ENCODE results near the gene OR5J2.
"Not testable (repeated sequence)": the region's sequence is repeated elsewhere in the genome, so short reads cannot be mapped to it uniquely, and the experiment has no call there.

The OR5J2 gene

GRCh38 chr11:56176318-56176717 is at the start of gene OR5J2:
Gene OR5J2, plus strand, starts transcription at chr11:56176618. Its CDS starts 0 bp downstream, at chr11:56176618.
- H3K9me3 Mint-ChIP-seq, result peaks cover 12% of the 10 kb centered on the region
- no peak within 1 kb of the TSS for H3K27ac Mint-ChIP-seq (ENCODE audit: low read depth)
- DNase-seq (ENCODE audit: low spot score in 2 of 2) (no peak), ATAC-seq (replicated peaks; ENCODE audit: extremely low read depth, poor library complexity, severe bottlenecking) (no peak)
- no peak within 1 kb of the TSS for H3K4me3 Mint-ChIP-seq
- no peaks in the 10 kb centered on the region for H3K36me3 Mint-ChIP-seq (ENCODE audit: insufficient read depth)
- no peaks in the 10 kb centered on the region for H3K4me1 Mint-ChIP-seq
- no peaks in the 10 kb centered on the region for H3K27me3 Mint-ChIP-seq

- DNase-seq (ENCODE audit: low spot score in 2 of 2) (no peak), ATAC-seq (replicated peaks; ENCODE audit: extremely low read depth, poor library complexity, severe bottlenecking) (no peak)
- no peaks in the 10 kb centered on the region for H3K4me1 Mint-ChIP-seq
- H3K9me3 Mint-ChIP-seq, result peaks cover 24% of the 10 kb centered on the region
- no peak within 1 kb of the TSS for H3K27ac Mint-ChIP-seq (ENCODE audit: low read depth)
- no peaks in the 10 kb centered on the region for H3K27me3 Mint-ChIP-seq
- no peaks in the 10 kb centered on the region for H3K36me3 Mint-ChIP-seq (ENCODE audit: insufficient read depth)
- H3K4me3 Mint-ChIP-seq, result no peak within 1 kb of the TSS
These were observed 36.2 kb upstream of the OR5J2 start, which contains the start of gene OR8J3 for GRCh38 chr11:56140151-56140661. Gene OR8J3, minus strand, starts transcription at chr11:56140201. Its CDS starts 2,483 bp downstream, at chr11:56137718.

GRCh38 chr11:56143681-56144080 is 32.7 kb upstream of the OR5J2 start:
- H3K27ac Mint-ChIP-seq (ENCODE audit: low read depth); H3K27me3 Mint-ChIP-seq; DNase-seq (ENCODE audit: low spot score in 2 of 2); H3K4me1 Mint-ChIP-seq; H3K4me3 Mint-ChIP-seq; ATAC-seq (replicated peaks; ENCODE audit: extremely low read depth, poor library complexity, severe bottlenecking); H3K36me3 Mint-ChIP-seq (ENCODE audit: insufficient read depth): not testable (repeated sequence)
- H3K9me3 Mint-ChIP-seq, result peaks cover 14% of the 10 kb centered on the region

- Mint-ChIP-seq H3K4me1 (no peaks in the 10 kb centered on the region), H3K36me3 (ENCODE audit: insufficient read depth) (no peaks in the 10 kb centered on the region), H3K27me3 (no peaks in the 10 kb centered on the region), H3K4me3 (no peak overlapping the region), H3K9me3 (peaks cover 19% of the 10 kb centered on the region), H3K27ac (ENCODE audit: low read depth) (no peak overlapping the region)
- ATAC-seq (replicated peaks; ENCODE audit: extremely low read depth, poor library complexity, severe bottlenecking), result no peak
- DNase-seq (ENCODE audit: low spot score in 2 of 2), result no peak
These were observed 25.0 kb upstream of the OR5J2 start for GRCh38 chr11:56151376-56151775.

GRCh38 chr11:56152333-56152732 is 24.1 kb upstream of the OR5J2 start:
- DNase-seq (ENCODE audit: low spot score in 2 of 2) (no peak), ATAC-seq (replicated peaks; ENCODE audit: extremely low read depth, poor library complexity, severe bottlenecking) (no peak)
- H3K27ac Mint-ChIP-seq (ENCODE audit: low read depth), result no peak overlapping the region
- H3K4me1 Mint-ChIP-seq, result no peaks in the 10 kb centered on the region
- no peaks in the 10 kb centered on the region for H3K36me3 Mint-ChIP-seq (ENCODE audit: insufficient read depth)
- H3K27me3 Mint-ChIP-seq, result no peaks in the 10 kb centered on the region
- peaks cover 26% of the 10 kb centered on the region for H3K9me3 Mint-ChIP-seq
- H3K4me3 Mint-ChIP-seq, result no peak overlapping the region

- no peaks in the 10 kb centered on the region for H3K27me3 Mint-ChIP-seq
- ATAC-seq (replicated peaks; ENCODE audit: extremely low read depth, poor library complexity, severe bottlenecking), result no peak
- H3K36me3 Mint-ChIP-seq (ENCODE audit: insufficient read depth), result no peaks in the 10 kb centered on the region
- H3K9me3 Mint-ChIP-seq, result peaks cover 22% of the 10 kb centered on the region
- H3K27ac Mint-ChIP-seq (ENCODE audit: low read depth), result no peak within 1 kb of the TSS
- no peaks in the 10 kb centered on the region for H3K4me1 Mint-ChIP-seq
- no peak within 1 kb of the TSS for H3K4me3 Mint-ChIP-seq
- no peak for DNase-seq (ENCODE audit: low spot score in 2 of 2)
These were observed 16.2 kb upstream of the OR5J2 start, which contains the start of gene OR8K5 for GRCh38 chr11:56160217-56160616. Gene OR8K5, minus strand, starts transcription at chr11:56160317. Its CDS starts 0 bp downstream, at chr11:56160317.

GRCh38 chr11:56163804-56164203 is 12.6 kb upstream of the OR5J2 start:
- H3K27me3 Mint-ChIP-seq, result no peaks in the 10 kb centered on the region
- DNase-seq (ENCODE audit: low spot score in 2 of 2) (no peak), ATAC-seq (replicated peaks; ENCODE audit: extremely low read depth, poor library complexity, severe bottlenecking) (no peak)

GRCh38 chr11:56172256-56172830 is 4.1 kb upstream of the OR5J2 start:
- Mint-ChIP-seq H3K9me3 (peaks cover 15% of the 10 kb centered on the region), H3K4me3 (no peak overlapping the region), H3K27me3 (no peaks in the 10 kb centered on the region), H3K27ac (ENCODE audit: low read depth) (no peak overlapping the region), H3K36me3 (ENCODE audit: insufficient read depth) (no peaks in the 10 kb centered on the region), H3K4me1 (no peaks in the 10 kb centered on the region)
- DNase-seq (ENCODE audit: low spot score in 2 of 2) (no peak), ATAC-seq (replicated peaks; ENCODE audit: extremely low read depth, poor library complexity, severe bottlenecking) (no peak)

More at GRCh38 chr11:56163804-56164203, 12.6 kb upstream of the OR5J2 start:
- Mint-ChIP-seq H3K4me3 (no peak overlapping the region), H3K36me3 (ENCODE audit: insufficient read depth) (no peaks in the 10 kb centered on the region), H3K27ac (ENCODE audit: low read depth) (no peak overlapping the region), H3K4me1 (no peaks in the 10 kb centered on the region), H3K9me3 (peaks cover 11% of the 10 kb centered on the region)

GRCh38 chr11:56183459-56183858 is 7.0 kb downstream of the OR5J2 start:
- no peak for DNase-seq (ENCODE audit: low spot score in 2 of 2)

GRCh38 chr11:56188602-56189001 is 12.2 kb downstream of the OR5J2 start:
- no peak for ATAC-seq (replicated peaks; ENCODE audit: extremely low read depth, poor library complexity, severe bottlenecking)
- H3K9me3 Mint-ChIP-seq, result peaks cover 17% of the 10 kb centered on the region
- no peak overlapping the region for H3K27ac Mint-ChIP-seq (ENCODE audit: low read depth)
- no peaks in the 10 kb centered on the region for H3K27me3 Mint-ChIP-seq
- no peak for DNase-seq (ENCODE audit: low spot score in 2 of 2)
- H3K4me3 Mint-ChIP-seq, result no peak overlapping the region
- H3K4me1 Mint-ChIP-seq, result no peaks in the 10 kb centered on the region
- no peaks in the 10 kb centered on the region for H3K36me3 Mint-ChIP-seq (ENCODE audit: insufficient read depth)

More at GRCh38 chr11:56183459-56183858, 7.0 kb downstream of the OR5J2 start:
- Mint-ChIP-seq H3K36me3 (ENCODE audit: insufficient read depth) (no peaks in the 10 kb centered on the region), H3K4me1 (no peaks in the 10 kb centered on the region), H3K4me3 (no peak overlapping the region), H3K27me3 (no peaks in the 10 kb centered on the region), H3K9me3 (peaks cover 29% of the 10 kb centered on the region), H3K27ac (ENCODE audit: low read depth) (no peak overlapping the region)
- no peak for ATAC-seq (replicated peaks; ENCODE audit: extremely low read depth, poor library complexity, severe bottlenecking)

- no peaks in the 10 kb centered on the region for H3K4me1 Mint-ChIP-seq
- no peak overlapping the region for H3K27ac Mint-ChIP-seq (ENCODE audit: low read depth)
- H3K9me3 Mint-ChIP-seq, result peaks cover 15% of the 10 kb centered on the region
These were observed 20.3 kb downstream of the OR5J2 start for GRCh38 chr11:56196705-56197104.

GRCh38 chr11:56197367-56197766 is 20.9 kb downstream of the OR5J2 start:
- ATAC-seq (replicated peaks; ENCODE audit: extremely low read depth, poor library complexity, severe bottlenecking) (no peak), DNase-seq (ENCODE audit: low spot score in 2 of 2) (no peak)
- H3K4me1 Mint-ChIP-seq, result no peaks in the 10 kb centered on the region
- peaks cover 15% of the 10 kb centered on the region for H3K9me3 Mint-ChIP-seq
- peaks cover 3% of the 10 kb centered on the region for H3K36me3 Mint-ChIP-seq (ENCODE audit: insufficient read depth)
- H3K27ac Mint-ChIP-seq (ENCODE audit: low read depth), result no peak overlapping the region
- H3K4me3 Mint-ChIP-seq, result no peak overlapping the region
- no peaks in the 10 kb centered on the region for H3K27me3 Mint-ChIP-seq

More at GRCh38 chr11:56196705-56197104, 20.3 kb downstream of the OR5J2 start:
- Mint-ChIP-seq H3K4me3 (no peak overlapping the region), H3K27me3 (no peaks in the 10 kb centered on the region), H3K36me3 (ENCODE audit: insufficient read depth) (peaks cover 3% of the 10 kb centered on the region)
- no peak for DNase-seq (ENCODE audit: low spot score in 2 of 2)
- ATAC-seq (replicated peaks; ENCODE audit: extremely low read depth, poor library complexity, severe bottlenecking), result no peak

GRCh38 chr11:56207790-56208189 is 31.4 kb downstream of the OR5J2 start:
- Mint-ChIP-seq H3K4me1 (no peaks in the 10 kb centered on the region), H3K27ac (ENCODE audit: low read depth) (no peak overlapping the region), H3K36me3 (ENCODE audit: insufficient read depth) (no peaks in the 10 kb centered on the region), H3K27me3 (no peaks in the 10 kb centered on the region), H3K4me3 (no peak overlapping the region), H3K9me3 (peaks cover 16% of the 10 kb centered on the region)
- ATAC-seq (replicated peaks; ENCODE audit: extremely low read depth, poor library complexity, severe bottlenecking) (no peak), DNase-seq (ENCODE audit: low spot score in 2 of 2) (no peak)
